Measurements from ENCODE around the gene DIPK2B.

Gene DIPK2B

GRCh38 chrX:45157647-45158046, 43.0 kb downstream of the DIPK2B start:
- no peak for DNase-seq (ENCODE audit: low read depth)

DNA sequence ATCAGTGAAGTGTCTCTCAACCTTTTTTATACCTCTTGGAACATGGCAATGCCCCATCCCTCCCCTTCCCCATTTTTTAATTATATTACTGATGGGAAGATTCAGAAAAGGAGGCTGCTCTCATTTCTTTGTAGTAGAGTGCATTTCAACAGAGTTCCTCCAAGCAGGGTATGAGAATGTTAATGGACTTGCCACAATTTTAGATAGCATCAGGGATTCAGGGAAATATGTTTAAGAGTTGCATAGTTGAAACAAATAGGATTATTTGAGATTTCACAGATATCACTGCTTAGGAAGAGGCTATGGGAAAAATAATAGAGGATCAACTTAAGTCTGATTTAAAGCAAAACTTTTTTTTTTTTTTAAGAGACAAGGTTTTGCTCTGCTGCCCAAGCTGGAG, 46.2 kb downstream of the DIPK2B start:
- no peak for DNase-seq (ENCODE audit: low read depth)

- no peak for DNase-seq (ENCODE audit: low read depth)
Measured at GRCh38 chrX:45154033-45154360, 46.7 kb downstream of the DIPK2B start.

All from fibroblast of gingiva (primary cell).